ENCODE data around the gene PPP4R1.

Gene PPP4R1

GRCh38 chr18:9562584-9562983, 51.8 kb downstream of the PPP4R1 start:
- TF ChIP-seq CTCF (IDR thresholded peaks at IDR 0.05; ENCODE audit: low read depth, low read length) = no peak
- no peak overlapping the region for H3K4me3 ChIP-seq (ENCODE audit: low read depth, low read length)

GRCh38 chr18:9561759-9562158, 52.6 kb downstream of the PPP4R1 start:
- no peak for TF ChIP-seq CTCF (IDR thresholded peaks at IDR 0.05; ENCODE audit: low read depth, low read length)
- H3K4me3 ChIP-seq (ENCODE audit: low read depth, low read length) = no peak overlapping the region

- H3K4me3 ChIP-seq (ENCODE audit: low read depth, low read length) = no peak overlapping the region
- no peak for TF ChIP-seq CTCF (IDR thresholded peaks at IDR 0.05; ENCODE audit: low read depth, low read length)
Observed at GRCh38 chr18:9559253-9559652, 55.1 kb downstream of the PPP4R1 start.

- TF ChIP-seq CTCF (IDR thresholded peaks at IDR 0.05; ENCODE audit: low read depth, low read length) = no peak
- H3K4me3 ChIP-seq (ENCODE audit: low read depth, low read length) = no peak overlapping the region
Observed at GRCh38 chr18:9558387-9559064, 55.8 kb downstream of the PPP4R1 start.

GRCh38 chr18:9557250-9557943, 57.0 kb downstream of the PPP4R1 start:
- TF ChIP-seq CTCF (IDR thresholded peaks at IDR 0.05; ENCODE audit: low read depth, low read length) = no peak
- no peak overlapping the region for H3K4me3 ChIP-seq (ENCODE audit: low read depth, low read length)

GRCh38 chr18:9552616-9553015, 61.7 kb downstream of the PPP4R1 start:
- no peak overlapping the region for H3K4me3 ChIP-seq (ENCODE audit: low read depth, low read length)
- no peak for TF ChIP-seq CTCF (IDR thresholded peaks at IDR 0.05; ENCODE audit: low read depth, low read length)

- no peak for TF ChIP-seq CTCF (IDR thresholded peaks at IDR 0.05; ENCODE audit: low read depth, low read length)
- no peak overlapping the region for H3K4me3 ChIP-seq (ENCODE audit: low read depth, low read length)
Observed at GRCh38 chr18:9552191-9552590, 62.2 kb downstream of the PPP4R1 start.
